MCF 10A (cell line): Measurements from ENCODE around the gene SDSL. TPM values are rescaled to one million over a fixed set of nuclear protein-coding genes. Genes with fewer than 3 reads are reported as not detected.

Experiments used
- BruUV-seq: library from RNA; stranded (reverse); fragments of 400-500 nt; replicated peaks from 2 replicates; lab custom pipeline; 2021; lab: Mats Ljungman, UMichigan
- CTCF ChIA-PET: fragments of 300-600 bp; sonication (Branson Sonifier 250); formaldehyde crosslinking; extraction: SDS; loops from one replicate; lab custom pipeline; 2021; ENCODE audit warnings: antibody characterized with exemption, inconsistent platforms; lab: Yijun Ruan, JAX
- POLR2A ChIA-PET: fragments of 300-600, 350-650 bp; sonication (Branson Sonifier 250); formaldehyde crosslinking; extraction: SDS; loops from one replicate; lab custom pipeline; 2020; ENCODE audit warnings: antibody characterized with exemption, inconsistent platforms; lab: Yijun Ruan, JAX
- DNase-seq: peaks from one replicate; pipeline ENCODE4 v3.0.0-alpha.2; 2018; ENCODE audit not compliant: unreplicated experiment
- H3K27ac Mint-ChIP-seq: one replicate; pipeline ENCODE4 v1.8.0; 2022; ENCODE audit warnings: mild to moderate bottlenecking, low read depth, mixed read lengths; ENCODE audit not compliant: unreplicated experiment
- H3K27me3 Mint-ChIP-seq: one replicate; pipeline ENCODE4 v1.8.0; 2022; ENCODE audit warnings: mixed read lengths; ENCODE audit not compliant: insufficient read depth, unreplicated experiment
- H3K36me3 Mint-ChIP-seq: one replicate; pipeline ENCODE4 v1.8.0; 2022; ENCODE audit warnings: mild to moderate bottlenecking, moderate library complexity, mixed read lengths; ENCODE audit not compliant: insufficient read depth, unreplicated experiment
- H3K4me1 Mint-ChIP-seq: one replicate; pipeline ENCODE4 v1.8.0; 2022; ENCODE audit warnings: mixed read lengths; ENCODE audit not compliant: insufficient read depth, unreplicated experiment
- H3K4me3 Mint-ChIP-seq: one replicate; pipeline ENCODE4 v1.8.0; 2022; ENCODE audit warnings: mild to moderate bottlenecking, moderate library complexity, mixed read lengths; ENCODE audit not compliant: unreplicated experiment
- H3K9me3 Mint-ChIP-seq: one replicate; pipeline ENCODE4 v1.8.0; 2022; ENCODE audit warnings: mixed read lengths; ENCODE audit not compliant: unreplicated experiment
- intact Hi-C: fragments of 100-400 bp; cut with micrococcal nuclease; formaldehyde crosslinking; loops from 2 replicates; pipeline ENCODE4 v1.14.1; 2022
- total RNA-seq: library from RNA; stranded (reverse); gene quantifications from 2 replicates; pipeline ENCODE4 v1.2.3, GENCODE V29; 2022
- TF ChIP-seq, protein P1 (sequence below): fragments of 200-600 bp; IDR thresholded peaks from one replicate; pipeline ENCODE4 v1.8.0; 2022; ENCODE audit warnings: antibody characterized with exemption, mild to moderate bottlenecking; ENCODE audit not compliant: unreplicated experiment

The SDSL gene
- total RNA-seq, 1 experiment from 2014 or later: 21.1 TPM

DNA sequence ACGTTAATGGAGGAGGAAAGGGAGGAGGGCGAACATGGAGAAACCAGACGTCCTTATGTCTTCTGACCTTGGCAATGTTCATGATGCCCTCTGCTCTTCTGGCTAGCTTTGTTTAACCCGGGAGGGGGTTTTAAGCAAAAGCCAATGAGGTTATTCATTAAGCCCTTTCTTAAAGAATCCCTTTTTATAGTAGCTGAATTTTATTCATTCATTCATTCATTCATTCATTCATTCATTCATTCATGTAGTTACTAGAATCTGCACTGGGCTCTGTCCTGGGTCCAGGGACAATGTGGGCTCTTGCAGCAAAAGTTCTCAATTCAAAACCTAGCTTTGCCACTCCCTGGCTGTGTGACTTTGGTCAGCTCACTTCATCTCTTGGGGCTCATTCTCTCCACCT lies 35.5 kb downstream of the SDSL start:
- ChIA-PET POLR2A (no interaction called here), CTCF (no interaction called here)
- no peak for DNase-seq
- H3K27ac Mint-ChIP-seq: no peak overlapping the region
- no peaks in the 10 kb centered on the region for H3K36me3 Mint-ChIP-seq
- H3K27me3 Mint-ChIP-seq: peaks cover 53% of the 10 kb centered on the region
- TF ChIP-seq, protein P1, sequence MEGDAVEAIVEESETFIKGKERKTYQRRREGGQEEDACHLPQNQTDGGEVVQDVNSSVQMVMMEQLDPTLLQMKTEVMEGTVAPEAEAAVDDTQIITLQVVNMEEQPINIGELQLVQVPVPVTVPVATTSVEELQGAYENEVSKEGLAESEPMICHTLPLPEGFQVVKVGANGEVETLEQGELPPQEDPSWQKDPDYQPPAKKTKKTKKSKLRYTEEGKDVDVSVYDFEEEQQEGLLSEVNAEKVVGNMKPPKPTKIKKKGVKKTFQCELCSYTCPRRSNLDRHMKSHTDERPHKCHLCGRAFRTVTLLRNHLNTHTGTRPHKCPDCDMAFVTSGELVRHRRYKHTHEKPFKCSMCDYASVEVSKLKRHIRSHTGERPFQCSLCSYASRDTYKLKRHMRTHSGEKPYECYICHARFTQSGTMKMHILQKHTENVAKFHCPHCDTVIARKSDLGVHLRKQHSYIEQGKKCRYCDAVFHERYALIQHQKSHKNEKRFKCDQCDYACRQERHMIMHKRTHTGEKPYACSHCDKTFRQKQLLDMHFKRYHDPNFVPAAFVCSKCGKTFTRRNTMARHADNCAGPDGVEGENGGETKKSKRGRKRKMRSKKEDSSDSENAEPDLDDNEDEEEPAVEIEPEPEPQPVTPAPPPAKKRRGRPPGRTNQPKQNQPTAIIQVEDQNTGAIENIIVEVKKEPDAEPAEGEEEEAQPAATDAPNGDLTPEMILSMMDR: no peak
- intact Hi-C loops: no loop called here
- no TSS peak for BruUV-seq
- no peaks in the 10 kb centered on the region for H3K4me1 Mint-ChIP-seq
- no peak overlapping the region for H3K4me3 Mint-ChIP-seq
- no peaks in the 10 kb centered on the region for H3K9me3 Mint-ChIP-seq

DNA sequence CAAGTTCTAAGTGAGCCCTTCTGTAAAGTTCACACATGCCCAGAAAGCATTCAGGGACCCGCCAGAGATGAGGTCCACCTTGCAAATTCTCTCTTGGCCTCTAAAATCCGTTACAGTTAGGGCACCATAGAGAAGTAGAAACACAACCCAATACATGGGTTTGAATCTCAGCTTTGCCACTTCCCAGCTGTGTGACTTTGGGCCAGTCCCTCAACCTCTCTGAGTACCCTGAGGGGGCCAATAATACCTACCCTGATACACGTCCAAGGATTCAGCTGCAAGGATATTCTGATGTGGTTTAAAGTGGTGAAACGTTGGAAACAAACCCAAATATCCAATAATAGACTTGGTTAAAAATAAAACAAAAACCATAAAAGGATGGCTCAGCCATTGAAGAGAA lies 37.8 kb downstream of the SDSL start:
- Mint-ChIP-seq H3K4me3 (no peak overlapping the region), H3K36me3 (no peaks in the 10 kb centered on the region), H3K27me3 (peaks cover 73% of the 10 kb centered on the region), H3K27ac (no peak overlapping the region), H3K4me1 (peaks cover 6% of the 10 kb centered on the region), H3K9me3 (peaks cover 8% of the 10 kb centered on the region)
- POLR2A ChIA-PET: no interaction called here
- no TSS peak for BruUV-seq
- TF ChIP-seq, protein P1: no peak
- DNase-seq: no peak
- intact Hi-C loops: no loop called here
- CTCF ChIA-PET: no interaction called here

DNA sequence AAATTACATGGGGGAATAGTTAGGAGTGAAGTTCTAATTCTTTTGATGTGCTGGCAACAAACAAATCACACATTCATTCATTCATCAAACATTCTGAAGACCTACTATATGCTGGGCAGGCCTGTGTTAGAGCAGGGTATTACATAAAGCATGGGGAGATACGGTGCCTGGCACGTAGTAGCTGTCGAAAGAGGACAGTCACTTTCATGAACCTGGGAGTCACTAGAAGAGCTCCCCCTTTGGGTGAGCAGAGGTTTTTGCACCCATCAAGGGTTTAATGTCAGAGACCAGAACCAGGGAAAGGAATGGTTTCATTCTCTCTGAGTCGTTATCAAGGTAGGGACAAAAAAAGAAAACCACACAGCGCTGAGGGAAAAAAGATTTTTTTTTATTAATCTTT lies 39.5 kb downstream of the SDSL start:
- Mint-ChIP-seq H3K4me3 (no peak overlapping the region), H3K9me3 (peaks cover 8% of the 10 kb centered on the region), H3K27me3 (peaks cover 83% of the 10 kb centered on the region), H3K4me1 (peaks cover 6% of the 10 kb centered on the region), H3K27ac (no peak overlapping the region), H3K36me3 (no peaks in the 10 kb centered on the region)
- intact Hi-C loops: loop anchor here (1.0 kb wide), 1 partner anchor 451 kb away; no protein-coding TSS in a partner anchor
- TF ChIP-seq, protein P1: peak; percentile 26
- BruUV-seq: no TSS peak
- DNase-seq: peak; percentile 43
- POLR2A ChIA-PET: no interaction called here
- CTCF ChIA-PET: interaction anchor here (0.5 to 2.8 kb wide), 27 partner anchors 9 to 1953 kb away, joined by 3 to 19 read pairs (median 3); no protein-coding TSS in a partner anchor

DNA sequence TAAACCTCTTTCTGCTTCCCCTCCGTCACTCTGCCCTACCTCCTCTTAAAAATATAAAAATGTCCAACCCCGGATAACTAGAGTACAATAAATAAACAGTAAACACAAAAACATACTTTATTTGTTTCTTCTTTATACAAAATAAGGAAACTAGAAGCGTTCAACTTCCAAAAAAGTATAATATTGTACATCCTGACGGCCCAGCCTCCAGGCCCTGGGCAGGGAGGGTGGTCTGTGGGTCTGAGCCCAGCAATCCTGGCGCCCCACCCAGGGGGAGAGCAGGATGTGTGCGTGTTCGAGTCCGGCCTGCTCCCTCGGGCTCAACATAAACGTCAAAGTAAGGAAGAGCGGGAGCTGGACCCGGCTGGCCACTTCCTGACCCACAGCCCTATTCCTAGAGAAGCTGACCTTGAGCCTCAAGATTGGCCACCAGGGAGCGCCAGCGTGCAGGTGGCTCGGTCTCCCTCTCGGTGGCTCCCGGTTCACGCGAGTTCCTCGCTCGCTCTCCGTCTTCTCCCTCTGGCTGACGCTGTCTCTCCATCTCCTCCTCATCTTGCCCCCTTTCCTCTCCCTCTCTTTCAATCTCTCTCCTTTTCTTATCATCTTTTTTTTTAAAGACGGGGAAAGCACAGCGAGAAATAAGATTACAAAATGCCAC lies 40.1 kb downstream of the SDSL start:
- DNase-seq: peak; percentile 71
- POLR2A ChIA-PET: no interaction called here
- TF ChIP-seq, protein P1: peak; percentile 94
- no peaks in the 10 kb centered on the region for H3K36me3 Mint-ChIP-seq
- no peak overlapping the region for H3K27ac Mint-ChIP-seq
- no TSS peak for BruUV-seq
- H3K9me3 Mint-ChIP-seq: peaks cover 8% of the 10 kb centered on the region
- CTCF ChIA-PET: interaction anchor here (0.5 to 2.8 kb wide), 25 partner anchors 9 to 1954 kb away, joined by 3 to 19 read pairs (median 3); no protein-coding TSS in a partner anchor
- H3K4me1 Mint-ChIP-seq: peaks cover 6% of the 10 kb centered on the region
- peaks cover 83% of the 10 kb centered on the region for H3K27me3 Mint-ChIP-seq
- H3K4me3 Mint-ChIP-seq: peak overlapping the region; percentile 67
- intact Hi-C loops: loop anchor here (1.0 kb wide), 1 partner anchor 450 kb away; no protein-coding TSS in a partner anchor
